ENCODE measurements around the gene TSEN15. TPM values are rescaled to one million over a fixed set of nuclear protein-coding genes. Genes with fewer than 3 reads are reported as not detected.
A peak's percentile ranks its signal among the peaks of the same experiment; 100 is the strongest.

The TSEN15 gene
- total and polyA plus RNA-seq, 2 experiments from 2014 or later, result 55.8 TPM

GRCh38 chr1:184075055-184076029, 23.8 kb downstream of the TSEN15 start:
- Histone ChIP-seq H3K4me3 (no peak overlapping the region), H4K20me1 (replicated peaks; ENCODE audit: insufficient read depth) (no peaks in the 10 kb centered on the region), H2AFZ (no peak overlapping the region), H3K79me2 (replicated peaks; ENCODE audit: insufficient read depth) (no peaks in the 10 kb centered on the region), H3K4me2 (no peak overlapping the region), H3K36me3 (ENCODE audit: insufficient read depth) (no peaks in the 10 kb centered on the region), H3K27ac (ENCODE audit: low read depth) (no peak overlapping the region), H3K4me1 (ENCODE audit: insufficient read depth) (no peaks in the 10 kb centered on the region), H3F3A (replicated peaks; ENCODE audit: low read depth) (no peaks in the 10 kb centered on the region), H3K9me2 (ENCODE audit: insufficient read depth) (peaks cover 4% of the 10 kb centered on the region; the same call in 1 of the 2 replicates), H3K27me3 (ENCODE audit: insufficient read depth) (no peaks in the 10 kb centered on the region)
- Mint-ChIP-seq H3K4me1 (no peaks in the 10 kb centered on the region), H3K9me3 (peaks cover 5% of the 10 kb centered on the region), H3K36me3 (ENCODE audit: low read depth) (peaks cover 33% of the 10 kb centered on the region; the same call in 2 of the 3 replicates), H3K27ac (no peak overlapping the region), H3K4me3 (no peak overlapping the region), H3K27me3 (ENCODE audit: insufficient read depth, low read depth, poor library complexity) (no peaks in the 10 kb centered on the region)
- DNase-seq (ENCODE audit: low spot score) (peak; percentile 73), ATAC-seq (peak; percentile 52)
- TF ChIP-seq ZNF331 (CRISPR knock-in tag; IDR thresholded peaks at IDR 0.05; ENCODE audit: low read depth) (no peak), EZH2 (IDR thresholded peaks at IDR 0.05; ENCODE audit: low read depth, unreplicated experiment) (no peak), CTCF (conservative IDR thresholded peaks at IDR 0.05; ENCODE audit: low read depth in 2 of 2) (peak; percentile 75 to 79)

- H3K9me2 ChIP-seq (ENCODE audit: insufficient read depth), result peaks cover 4% of the 10 kb centered on the region; the same call in 1 of the 2 replicates
- H3K79me2 ChIP-seq (replicated peaks; ENCODE audit: insufficient read depth), result no peaks in the 10 kb centered on the region
- H3K4me1 Mint-ChIP-seq, result no peaks in the 10 kb centered on the region
- peaks cover 19% of the 10 kb centered on the region; the same call in 2 of the 3 replicates for H3K36me3 Mint-ChIP-seq (ENCODE audit: low read depth)
- no peaks in the 10 kb centered on the region for H3K4me1 ChIP-seq (ENCODE audit: insufficient read depth)
- no peak overlapping the region for H3K4me2 ChIP-seq
- no peaks in the 10 kb centered on the region for H3K36me3 ChIP-seq (ENCODE audit: insufficient read depth)
- no peaks in the 10 kb centered on the region for H3K27me3 ChIP-seq (ENCODE audit: insufficient read depth)
- no peak overlapping the region for H2AFZ ChIP-seq
- DNase-seq (ENCODE audit: low spot score), result no peak
- H4K20me1 ChIP-seq (replicated peaks; ENCODE audit: insufficient read depth), result no peaks in the 10 kb centered on the region
- H3F3A ChIP-seq (replicated peaks; ENCODE audit: low read depth), result no peaks in the 10 kb centered on the region
- no peak overlapping the region for H3K27ac ChIP-seq (ENCODE audit: low read depth)
- ATAC-seq, result no peak
- no peaks in the 10 kb centered on the region for H3K27me3 Mint-ChIP-seq (ENCODE audit: insufficient read depth, low read depth, poor library complexity)
- peaks cover 5% of the 10 kb centered on the region for H3K9me3 Mint-ChIP-seq
- no peak overlapping the region for H3K4me3 ChIP-seq
- no peak overlapping the region for H3K4me3 Mint-ChIP-seq
- H3K27ac Mint-ChIP-seq, result no peak overlapping the region
- TF ChIP-seq EZH2 (IDR thresholded peaks at IDR 0.05; ENCODE audit: low read depth, unreplicated experiment) (no peak), EZH2phosphoT487 (IDR thresholded peaks at IDR 0.05; ENCODE audit: unreplicated experiment) (no peak), REST (IDR thresholded peaks at IDR 0.05; ENCODE audit: unreplicated experiment) (no peak), CREB1 (CRISPR knock-in tag; IDR thresholded peaks at IDR 0.05; ENCODE audit: low read depth) (no peak), ZNF331 (CRISPR knock-in tag; IDR thresholded peaks at IDR 0.05; ENCODE audit: low read depth) (no peak), JUNB (IDR thresholded peaks at IDR 0.05; ENCODE audit: unreplicated experiment) (no peak)
These were observed 27.2 kb downstream of the TSEN15 start for GRCh38 chr1:184078564-184079249.

All from GM23338 (cell line).